OCI-LY7 (cell line): ENCODE results near the gene GRN. TPM values are rescaled to one million over a fixed set of nuclear protein-coding genes. Genes with fewer than 3 reads are reported as not detected.

ENCODE experiments used
- BruUV-seq: library from RNA; stranded (reverse); fragments of 400-500 nt; replicated peaks from 2 replicates; lab custom pipeline; 2021; lab: Mats Ljungman, UMichigan
- CTCF ChIA-PET: fragments of 300-600 bp; sonication (Branson Sonifier 250); formaldehyde crosslinking; loops from one replicate; lab custom pipeline; 2022; ENCODE audit warnings: antibody characterized with exemption; ENCODE audit not compliant: unreplicated experiment; lab: Charles Lee
- POLR2A ChIA-PET: fragments of 300-600 bp; sonication (Branson Sonifier 250); formaldehyde crosslinking; loops from one replicate; lab custom pipeline; 2022; ENCODE audit warnings: antibody characterized with exemption; lab: Charles Lee
- DNase-seq: peaks from one replicate; pipeline ENCODE4 v3.0.0-alpha.2; 2015; ENCODE audit warnings: low spot score
- H2AFZ ChIP-seq: fragments of 200-600 bp; sonication (generic), shearing (Covaris generic); 2 replicates; pipeline ENCODE4 v1.6.1; 2014; ENCODE audit warnings: mild to moderate bottlenecking, antibody characterized with exemption, low read length, moderate library complexity
- H3K27ac ChIP-seq: fragments of 200-600 bp; sonication (generic); 2 replicates; pipeline ENCODE4 v1.5.1; 2014; ENCODE audit warnings: mixed run types, low read depth, mild to moderate bottlenecking, moderate library complexity, low read length, inconsistent platforms; ENCODE audit not compliant: poor library complexity, severe bottlenecking
- H3K36me3 ChIP-seq: fragments of 200-600 bp; sonication (generic); 2 replicates; pipeline ENCODE4 v1.6.1; 2014; ENCODE audit warnings: mild to moderate bottlenecking, antibody characterized with exemption, low read length, moderate library complexity, mixed read lengths; ENCODE audit not compliant: insufficient read depth
- H3K4me1 ChIP-seq: fragments of 200-600 bp; sonication (generic); 2 replicates; pipeline ENCODE4 v1.5.1; 2014; ENCODE audit warnings: mild to moderate bottlenecking, low read length; ENCODE audit not compliant: insufficient read depth, poor library complexity, severe bottlenecking
- H3K4me2 ChIP-seq: fragments of 200-600 bp; sonication (generic); 2 replicates; pipeline ENCODE4 v1.6.1; 2014; ENCODE audit warnings: mild to moderate bottlenecking, low read length
- H3K4me3 ChIP-seq: fragments of 200-600 bp; sonication (generic); 2 replicates; pipeline ENCODE4 v1.5.1; 2014; ENCODE audit warnings: mild to moderate bottlenecking, low read depth, low read length; ENCODE audit not compliant: poor library complexity, severe bottlenecking
- H3K79me2 ChIP-seq: fragments of 200-600 bp; sonication (generic); 2 replicates; pipeline ENCODE4 v1.6.1; 2016; ENCODE audit warnings: low read depth, mild to moderate bottlenecking, low read length, moderate library complexity, mixed read lengths; ENCODE audit not compliant: insufficient read depth
- H3K9me2 ChIP-seq: fragments of 200-600 bp; sonication (generic); 2 replicates; pipeline ENCODE4 v1.6.1; 2016; ENCODE audit warnings: mild to moderate bottlenecking, low read length, mixed read lengths; ENCODE audit not compliant: insufficient read depth
- H3K9me3 ChIP-seq: fragments of 200-600 bp; sonication (generic); 2 replicates; pipeline ENCODE4 v1.6.1; 2014; ENCODE audit warnings: mild to moderate bottlenecking, mixed run types, low read length, mixed read lengths
- H4K20me1 ChIP-seq: fragments of 200-600 bp; sonication (generic); 2 replicates; pipeline ENCODE4 v1.6.1; 2014; ENCODE audit warnings: mild to moderate bottlenecking, antibody characterized with exemption, low read length, moderate library complexity, mixed read lengths; ENCODE audit not compliant: insufficient read depth
- EZH2phosphoT487 ChIP-seq: fragments of 200-600 bp; sonication (generic); IDR thresholded peaks from 2 replicates; pipeline ENCODE4 v1.6.1; 2018; ENCODE audit warnings: low read depth, borderline replicate concordance, mild to moderate bottlenecking, mixed run types, antibody characterized with exemption, low read length, moderate library complexity, mixed read lengths
- intact Hi-C: fragments of 100-400 bp; cut with micrococcal nuclease; formaldehyde crosslinking; loops from one replicate; pipeline ENCODE4 v1.10.0; 2022; ENCODE audit not compliant: unreplicated experiment
- total RNA-seq, 2 experiments: library from RNA; depleted of rRNA in 1 of 2; stranded (reverse); fragments of >200 nt in 1 of 2; shearing (Covaris generic) in 1 of 2; gene quantifications; 2 replicates each; pipeline ENCODE4 v1.2.3, GENCODE V29; 2014 to 2022
- TF ChIP-seq, protein P1 (sequence below): fragments of 200-600 bp; sonication (generic); conservative IDR thresholded peaks from 2 replicates; pipeline ENCODE4 v1.5.1; 2014; ENCODE audit warnings: mild to moderate bottlenecking, antibody characterized with exemption, low read length, moderate library complexity, mixed read lengths

Gene GRN
- total RNA-seq, 2 experiments from 2014 or later, result 203 to 247 TPM

DNA sequence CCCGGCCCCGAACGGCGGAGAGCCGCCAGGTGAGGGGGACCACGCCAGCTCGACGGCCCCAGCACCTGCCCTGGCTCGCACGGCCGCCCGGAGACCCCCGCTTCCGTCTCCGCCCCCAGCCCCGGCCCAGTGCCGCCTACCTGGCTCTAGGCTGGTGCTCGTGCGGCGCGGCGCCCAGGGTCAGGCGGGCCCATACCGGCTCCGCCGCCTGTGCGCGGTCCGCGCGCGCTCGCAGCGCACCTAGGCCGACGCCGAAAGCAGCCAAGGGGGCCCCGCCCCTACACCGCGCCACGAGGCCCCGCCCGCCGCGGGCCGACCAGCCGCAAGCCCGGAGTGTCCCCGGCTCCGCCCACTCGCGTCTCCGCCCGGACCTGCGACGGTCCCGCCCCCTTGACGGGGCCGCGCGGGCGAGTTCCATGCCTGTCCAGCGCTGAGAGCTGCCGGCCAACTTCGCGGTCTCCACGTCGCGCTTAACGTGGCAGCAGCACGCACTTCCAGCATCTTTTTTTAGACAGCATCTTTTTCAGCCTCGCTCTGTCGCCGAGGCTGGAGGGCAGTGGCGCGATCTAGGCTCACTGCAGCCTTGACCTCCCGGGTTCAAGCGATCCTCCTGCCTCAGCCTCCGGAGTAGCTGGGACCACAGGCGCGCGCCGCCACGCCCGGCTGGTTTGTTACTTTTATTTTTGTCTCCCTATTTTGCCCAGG, 20.4 kb upstream of the GRN start, which contains the start of gene SLC25A39:
TSS of gene SLC25A39 (minus strand) at position 253 of the 705 bp plus-strand sequence. CDS start 1,261 bp downstream, outside the sequence.
- no peaks in the 10 kb centered on the region for H3K9me3 ChIP-seq
- peaks cover 11% of the 10 kb centered on the region for H3K79me2 ChIP-seq
- intact Hi-C loops, result loop anchor here (2.0 to 10.0 kb wide), 5 partner anchors 106 to 250 kb away; partner anchors contain the start of genes G6PC3, HDAC5, HROB and UBTF
- peak within 1 kb of the TSS; percentile 91 for H3K27ac ChIP-seq
- H3K9me2 ChIP-seq, result no peaks in the 10 kb centered on the region
- H3K4me3 ChIP-seq, result peak within 1 kb of the TSS; percentile 97
- DNase-seq, result peak; percentile 96
- peaks cover 34% of the 10 kb centered on the region for H3K36me3 ChIP-seq
- H3K4me1 ChIP-seq, result peaks cover 34% of the 10 kb centered on the region
- no TSS peak for BruUV-seq
- H3K4me2 ChIP-seq, result peak within 1 kb of the TSS; percentile 98
- no peaks in the 10 kb centered on the region for H4K20me1 ChIP-seq
- TF ChIP-seq EZH2phosphoT487, result no peak
- TF ChIP-seq, protein P1, sequence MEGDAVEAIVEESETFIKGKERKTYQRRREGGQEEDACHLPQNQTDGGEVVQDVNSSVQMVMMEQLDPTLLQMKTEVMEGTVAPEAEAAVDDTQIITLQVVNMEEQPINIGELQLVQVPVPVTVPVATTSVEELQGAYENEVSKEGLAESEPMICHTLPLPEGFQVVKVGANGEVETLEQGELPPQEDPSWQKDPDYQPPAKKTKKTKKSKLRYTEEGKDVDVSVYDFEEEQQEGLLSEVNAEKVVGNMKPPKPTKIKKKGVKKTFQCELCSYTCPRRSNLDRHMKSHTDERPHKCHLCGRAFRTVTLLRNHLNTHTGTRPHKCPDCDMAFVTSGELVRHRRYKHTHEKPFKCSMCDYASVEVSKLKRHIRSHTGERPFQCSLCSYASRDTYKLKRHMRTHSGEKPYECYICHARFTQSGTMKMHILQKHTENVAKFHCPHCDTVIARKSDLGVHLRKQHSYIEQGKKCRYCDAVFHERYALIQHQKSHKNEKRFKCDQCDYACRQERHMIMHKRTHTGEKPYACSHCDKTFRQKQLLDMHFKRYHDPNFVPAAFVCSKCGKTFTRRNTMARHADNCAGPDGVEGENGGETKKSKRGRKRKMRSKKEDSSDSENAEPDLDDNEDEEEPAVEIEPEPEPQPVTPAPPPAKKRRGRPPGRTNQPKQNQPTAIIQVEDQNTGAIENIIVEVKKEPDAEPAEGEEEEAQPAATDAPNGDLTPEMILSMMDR, result no peak
- peak within 1 kb of the TSS; percentile 31; the same call in 1 of the 2 replicates for H2AFZ ChIP-seq
- CTCF ChIA-PET, result no interaction called here
- POLR2A ChIA-PET, result interaction anchor here (0.7 kb wide), 1 partner anchor 23 kb away, joined by 3 read pairs; no protein-coding TSS in a partner anchor

DNA sequence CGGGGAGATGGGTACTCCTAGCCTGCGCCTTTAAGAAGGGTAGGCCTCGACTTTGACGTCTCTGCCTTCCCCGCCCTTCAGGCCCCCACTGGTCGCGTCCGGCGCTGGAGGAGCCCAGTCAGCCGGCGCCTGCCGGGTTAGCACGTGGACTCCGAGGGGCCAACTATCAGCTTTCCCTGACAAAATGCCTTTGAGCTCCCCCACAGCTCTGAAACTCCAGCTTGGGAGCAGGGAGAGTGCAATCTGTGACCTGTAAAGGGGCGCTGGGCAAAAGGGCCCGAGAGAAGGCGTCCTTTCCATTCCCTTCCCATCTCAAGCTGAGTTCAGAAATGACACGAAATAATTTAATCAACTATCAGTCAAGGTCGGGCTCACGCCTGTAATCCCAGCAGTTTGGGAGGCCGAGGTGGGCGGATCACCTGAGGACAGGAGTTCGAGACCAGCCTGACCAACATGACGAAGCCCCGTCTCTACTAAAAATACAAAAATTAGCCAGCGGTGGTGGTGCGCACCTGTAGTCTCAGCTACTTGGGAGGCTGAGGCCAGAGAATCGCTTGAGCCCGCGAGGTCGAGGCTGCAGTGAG, 18.1 kb upstream of the GRN start:
- Histone ChIP-seq H3K27ac (peak overlapping the region; percentile 90), H3K36me3 (peaks cover 12% of the 10 kb centered on the region), H4K20me1 (no peaks in the 10 kb centered on the region), H3K79me2 (peaks cover 11% of the 10 kb centered on the region), H3K9me3 (no peaks in the 10 kb centered on the region), H2AFZ (no peak overlapping the region), H3K9me2 (no peaks in the 10 kb centered on the region), H3K4me1 (peaks cover 52% of the 10 kb centered on the region), H3K4me3 (peak overlapping the region; percentile 44), H3K4me2 (peak overlapping the region; percentile 62)
- intact Hi-C loops, result loop anchor here (1.0 to 10.0 kb wide), 5 partner anchors 21 to 252 kb away; partner anchors contain the start of genes G6PC3, HDAC5 and HROB
- ChIA-PET POLR2A (interaction anchor here (0.7 to 1.0 kb wide), 2 partner anchors 31 to 105 kb away, joined by 3 read pairs; no protein-coding TSS in a partner anchor), CTCF (interaction anchor here (1.0 kb wide), 3 partner anchors 21 to 123 kb away, joined by 3 to 4 read pairs (median 3); no protein-coding TSS in a partner anchor)
- DNase-seq, result peak; percentile 98
- TF ChIP-seq, protein P1, result no peak
- no peak for TF ChIP-seq EZH2phosphoT487
- BruUV-seq, result no TSS peak
